Stomach (tissue), 9 donors: ENCODE results near the gene FAM187B. TPM values are rescaled to one million over a fixed set of nuclear protein-coding genes. Genes with fewer than 3 reads are reported as not detected.
"Not testable (repeated sequence)": the region's sequence is repeated elsewhere in the genome, so short reads cannot be mapped to it uniquely, and the experiment has no call there.

Source experiments
- DNase-seq, 2 donors: peaks; one replicate each; pipeline versions ENCODE4 v3.0.0 to v3.0.0-alpha.2; 2013 to 2019
- H3K27ac ChIP-seq, 5 donors: fragments of 200-600 bp in 4 of 5; sonication (generic) in 4 of 5; one replicate each; pipeline ENCODE4 v1.5.1; 2013 to 2019; ENCODE audit warnings: mild to moderate bottlenecking in 1 of 5, moderate library complexity in 1 of 5
- H3K27me3 ChIP-seq, 3 donors: fragments of 200-600 bp; sonication (generic); one replicate each; pipeline ENCODE4 v1.5.1; 2017 to 2019; ENCODE audit warnings: mixed run types in 1 of 3
- H3K36me3 ChIP-seq, 4 donors: fragments of 200-600 bp; sonication (generic); 1 replicate in 3 of 4; 2 replicates in 1 of 4; pipeline ENCODE4 v1.5.1; 2016 to 2019
- H3K4me1 ChIP-seq, 4 donors: fragments of 200-600 bp; sonication (generic); one replicate each; pipeline ENCODE4 v1.5.1; 2016 to 2019
- H3K4me3 ChIP-seq, 4 donors: fragments of 200-600 bp; sonication (generic) in 3 of 4; one replicate each; pipeline ENCODE4 v1.5.1; 2016 to 2019; ENCODE audit warnings: mild to moderate bottlenecking in 1 of 4
- H3K9me3 ChIP-seq, 4 donors: fragments of 200-600 bp; sonication (generic); one replicate each; pipeline ENCODE4 v1.5.1; 2016 to 2019
- CTCF ChIP-seq, 7 experiments: fragments of 450-650 bp in 4 of 7; fragments of 200-600 bp in 3 of 7; sonication (generic) in 3 of 7; IDR thresholded peaks; one replicate each; pipeline ENCODE4 v1.5.1; 2016 to 2019; ENCODE audit warnings: antibody characterized with exemption in 7 of 7, control low read depth in 2 of 7, mild to moderate bottlenecking in 1 of 7
- EP300 ChIP-seq: sonication (generic); formaldehyde crosslinking; IDR thresholded peaks from one replicate; pipeline ENCODE4 v1.6.1; 2017; ENCODE audit warnings: antibody characterized with exemption
- POLR2A ChIP-seq, 4 donors: fragments of 450-650 bp; IDR thresholded peaks; one replicate each; pipeline ENCODE4 v1.6.1; 2016; ENCODE audit warnings: antibody characterized with exemption in 4 of 4, control low read depth in 2 of 4, mild to moderate bottlenecking in 1 of 4, moderate library complexity in 1 of 4
- POLR2AphosphoS5 ChIP-seq, 3 donors: sonication (generic); formaldehyde crosslinking; IDR thresholded peaks; one replicate each; pipeline ENCODE4 v1.6.1; 2016; ENCODE audit warnings: antibody characterized with exemption in 3 of 3
- WGBS, 5 donors: extraction: QIAGEN DNeasy Blood & Tissue Kit in 3 of 5; methylation state at CpG; one replicate each; pipeline versions ENCODE4 v1.1.5 to v1.1.7; 2013 to 2018; 5-methylcytosine and 5-hydroxymethylcytosine counted together
- intact Hi-C: fragments of 100-400 bp; cut with DNase I; formaldehyde crosslinking; loops from one replicate; pipeline ENCODE4 v1.15.1; 2023; ENCODE audit warnings: low total_unique reads
- polyA plus RNA-seq, 3 donors: library from polyadenylated mRNA; stranded (reverse); fragments of 200-250 nt; gene quantifications; one replicate each; pipeline ENCODE4 v1.2.3, GENCODE V29; 2013
- total RNA-seq, 5 donors: library from RNA; depleted of rRNA; stranded (reverse); fragments of >200 nt; gene quantifications; one replicate each; pipeline versions ENCODE4 v1.1.0 to v1.2.3, GENCODE V29; 2014 to 2016
- donor health status: healthy with polysubstance abuse.
- donor health status: Bipolar disorder and iron deficiency.
- donor health status: healthy.

Gene FAM187B
- total and polyA plus RNA-seq, 8 donors: 0.25 TPM; not detected in 7

GRCh38 chr19:35247526-35248309 is 19.2 kb upstream of the FAM187B start:
- Histone ChIP-seq H3K9me3 (peaks cover 0 to 6% (median 3%) of the 10 kb centered on the region in 4 donors), H3K4me1 (peaks cover 0 to 45% (median 36%) of the 10 kb centered on the region in 4 donors), H3K36me3 (peaks cover 0 to 15% (median 5%) of the 10 kb centered on the region in 4 donors), H3K4me3 (peak overlapping the region; percentile 56 to 73 (median 63)), H3K27me3 (peaks cover 0 to 42% (median 18%) of the 10 kb centered on the region in 3 donors), H3K27ac (peak overlapping the region; percentile 92 to 97 (median 94))
- WGBS, 5 donors: 0 to 4% (median 2%) methylated on average over 17 to 42 of the region's 42 CpGs
- intact Hi-C loops: no loop called here
- TF ChIP-seq EP300 (no peak), CTCF (IDR thresholded peaks at IDR 0.05) (peak in 5 of 7 experiments; percentile 36 to 81 (median 58)), POLR2A (IDR thresholded peaks at IDR 0.05) (no peak), POLR2AphosphoS5 (IDR thresholded peaks at IDR 0.05) (peak in 2 of 3 donors; percentile 4 to 58)
- peak; percentile 93 to 96 for DNase-seq

DNA sequence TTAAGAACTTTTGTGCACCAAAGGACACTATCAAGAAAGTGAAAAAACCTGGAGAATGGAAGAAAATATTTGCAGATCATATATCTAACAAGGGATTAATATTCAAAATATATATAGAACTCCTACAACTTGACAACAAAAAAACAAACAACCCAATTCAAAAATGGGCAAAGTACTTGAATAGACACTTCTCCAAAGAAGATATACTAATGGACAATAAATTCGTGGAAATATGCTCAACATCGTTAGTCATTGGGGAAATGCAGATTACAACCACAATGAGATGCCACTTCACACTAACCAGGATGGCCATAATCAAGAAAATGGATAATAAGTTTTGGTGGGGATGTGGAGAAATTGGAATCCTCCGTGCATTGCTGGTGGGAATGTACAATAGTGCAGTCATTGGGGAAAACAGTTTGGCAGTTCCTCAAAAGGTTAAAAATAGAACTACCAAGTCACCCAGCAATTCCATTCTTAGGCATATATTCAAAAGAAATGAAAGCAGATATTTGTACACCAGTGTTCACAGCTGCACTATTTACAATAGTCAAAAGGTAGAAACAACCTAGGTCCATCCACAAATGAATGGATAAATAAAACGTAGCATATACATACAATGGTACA is 18.0 kb upstream of the FAM187B start:
- intact Hi-C loops: no loop called here
- DNase-seq: no peak
- 75 to 87% (median 78%) methylated on average over 4 of the region's 4 CpGs for WGBS, 5 donors

DNA sequence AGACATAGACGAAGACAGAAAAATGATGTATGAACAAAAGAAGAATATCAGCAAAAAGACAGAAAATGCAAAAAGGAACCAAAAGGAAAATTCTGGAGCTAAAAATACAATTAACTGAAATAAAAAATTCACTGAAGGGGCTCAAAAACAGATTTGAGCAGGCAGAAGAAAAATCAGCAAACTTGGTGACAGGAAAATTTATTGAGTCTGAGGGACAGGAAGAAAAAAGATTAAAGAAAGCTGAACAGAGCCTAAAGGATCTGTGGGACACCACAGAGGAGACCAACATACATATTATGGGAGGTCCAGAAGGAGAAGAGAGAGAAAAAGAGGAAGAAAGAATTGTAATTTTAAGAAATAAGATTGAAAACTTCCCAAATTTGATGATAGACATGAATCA is 12.9 kb upstream of the FAM187B start:
- Histone ChIP-seq H3K27me3 (peaks cover 0 to 5% (median 0%) of the 10 kb centered on the region in 3 donors), H3K4me3 (no peak overlapping the region), H3K4me1 (no peaks in the 10 kb centered on the region), H3K36me3 (no peaks in the 10 kb centered on the region), H3K27ac (no peak overlapping the region), H3K9me3 (peaks cover 0 to 6% (median 3%) of the 10 kb centered on the region in 4 donors)
- no peak for DNase-seq
- TF ChIP-seq POLR2AphosphoS5 (IDR thresholded peaks at IDR 0.05): no peak
- TF ChIP-seq CTCF (IDR thresholded peaks at IDR 0.05): no peak
- TF ChIP-seq POLR2A (IDR thresholded peaks at IDR 0.05): no peak
- TF ChIP-seq EP300: no peak
- intact Hi-C loops: no loop called here
- WGBS, 5 donors: 79 to 100% (median 92%) methylated on average over 1 of the region's 1 CpG

More for the DNA sequence above, 18.0 kb upstream of the FAM187B start:
- Histone ChIP-seq H3K4me1 (peaks cover 0 to 39% (median 36%) of the 10 kb centered on the region in 4 donors), H3K4me3 (no peak overlapping the region), H3K27me3 (peaks cover 0 to 42% (median 18%) of the 10 kb centered on the region in 3 donors), H3K9me3 (peaks cover 0 to 6% (median 3%) of the 10 kb centered on the region in 4 donors), H3K36me3 (peaks cover 0 to 13% (median 4%) of the 10 kb centered on the region in 4 donors), H3K27ac (peak overlapping the region in 1 of 5 donors; percentile 92)
- TF ChIP-seq CTCF (IDR thresholded peaks at IDR 0.05) (no peak), EP300 (no peak), POLR2A (IDR thresholded peaks at IDR 0.05) (no peak), POLR2AphosphoS5 (IDR thresholded peaks at IDR 0.05) (no peak)

DNA sequence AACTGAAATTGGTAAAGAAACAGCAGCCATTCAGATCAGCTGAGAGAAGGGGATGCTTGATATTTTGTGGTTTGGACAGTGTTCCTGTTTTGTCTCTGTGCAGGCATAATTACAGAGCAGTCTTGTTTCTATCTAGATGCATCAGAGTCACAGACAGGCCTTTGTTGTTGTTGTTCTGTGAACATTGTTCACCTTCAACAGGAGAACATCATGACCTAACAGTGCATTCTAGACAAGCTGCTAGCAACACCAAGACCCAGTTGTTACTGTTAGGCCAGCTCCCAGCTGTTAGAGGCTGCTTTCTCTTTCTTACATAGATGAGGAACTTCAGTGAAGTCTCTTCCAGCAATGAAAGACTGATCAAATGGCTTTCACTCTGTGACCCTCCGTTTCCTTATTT is 11.8 kb upstream of the FAM187B start:
- intact Hi-C loops: no loop called here
- no peak for TF ChIP-seq CTCF (IDR thresholded peaks at IDR 0.05)
- TF ChIP-seq POLR2A (IDR thresholded peaks at IDR 0.05): no peak
- TF ChIP-seq POLR2AphosphoS5 (IDR thresholded peaks at IDR 0.05): no peak
- no peak for TF ChIP-seq EP300
- Histone ChIP-seq H3K9me3 (peaks cover 0 to 6% (median 0%) of the 10 kb centered on the region in 4 donors), H3K4me3 (no peak overlapping the region), H3K4me1 (no peaks in the 10 kb centered on the region), H3K27me3 (no peaks in the 10 kb centered on the region), H3K36me3 (no peaks in the 10 kb centered on the region), H3K27ac (peak overlapping the region in 2 of 5 donors; percentile 33 to 39)
- DNase-seq: no peak
- WGBS, 5 donors: 80 to 86% (median 82%) methylated on average over 1 of the region's 1 CpG

DNA sequence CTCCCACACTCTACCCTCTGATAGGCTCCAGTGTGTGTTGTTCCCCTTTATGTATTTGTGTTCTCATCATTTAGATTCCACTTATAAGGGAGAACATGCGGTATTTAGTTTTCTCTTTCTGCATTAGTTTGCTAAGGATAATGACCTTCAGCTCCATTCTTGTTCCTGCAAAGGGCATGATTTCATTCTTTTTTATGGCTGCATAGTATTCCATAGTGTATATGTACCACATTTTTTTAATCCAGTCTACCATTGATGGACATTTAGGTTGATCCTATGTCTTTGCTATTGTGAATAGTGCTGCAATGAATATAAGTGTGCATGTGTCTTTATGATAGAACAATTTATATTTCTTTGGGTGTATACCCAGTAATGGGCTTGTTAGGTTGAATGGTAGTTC is 11.1 kb upstream of the FAM187B start:
- H3K27ac ChIP-seq, intact Hi-C loops, H3K4me3 ChIP-seq, H3K36me3 ChIP-seq, DNase-seq, H3K27me3 ChIP-seq, H3K4me1 ChIP-seq, H3K9me3 ChIP-seq: not testable (repeated sequence)
- 92 to 100% (median 94%) methylated on average over 1 of the region's 1 CpG for WGBS, 5 donors
